HCT116 (cell line): ENCODE data around the gene SKI. TPM values are rescaled to one million over a fixed set of nuclear protein-coding genes. Genes with fewer than 3 reads are reported as not detected.

Experiments
- ATAC-seq: fragments of 200-7000 bp; cut with Tn5 transposase; 2 replicates; pipeline ENCODE4 v1.9.1; 2020; ENCODE audit warnings: mild to moderate bottlenecking, moderate library complexity
- BruUV-seq: library from RNA; stranded (reverse); fragments of 400-500 nt; replicated peaks from 2 replicates; lab custom pipeline; 2021; lab: Mats Ljungman, UMichigan
- CTCF ChIA-PET: fragments of 300-600 bp; sonication (Branson Sonifier 250); formaldehyde crosslinking; loops from one replicate; lab custom pipeline; 2021; ENCODE audit warnings: antibody characterized with exemption; lab: Charles Lee
- POLR2A ChIA-PET: fragments of 300-600, 350-600 bp; sonication (Branson Sonifier 250); formaldehyde crosslinking; loops from one replicate; lab custom pipeline; 2021; ENCODE audit warnings: antibody characterized with exemption; lab: Charles Lee
- RAD21 ChIA-PET, 2 experiments: fragments of 300-600 bp; sonication (Branson Sonifier 250); formaldehyde crosslinking; loops; one replicate each; lab custom pipeline; 2023; ENCODE audit warnings: low total read pairs in 2 of 2; ENCODE audit not compliant: uncharacterized antibody in 2 of 2, unreplicated experiment in 2 of 2, low non-redundant PET in 1 of 2; lab: Charles Lee
- DNase-seq: peaks from one replicate; pipeline ENCODE4 v3.0.0-alpha.2; 2010; ENCODE audit warnings: low read depth, low spot score
- H2AFZ ChIP-seq: fragments of 200-600 bp; shearing (Covaris generic), sonication (generic); 2 replicates; pipeline ENCODE4 v1.6.1; 2017; ENCODE audit warnings: low read depth, mixed run types, mixed read lengths, antibody characterized with exemption, low read length; ENCODE audit not compliant: poor library complexity, severe bottlenecking
- H3K27ac ChIP-seq: 2 replicates; pipeline ENCODE4 v1.5.1; 2012; ENCODE audit warnings: low read depth, low read length
- H3K27me3 ChIP-seq: fragments of 200-600 bp; sonication (generic); 2 replicates; pipeline ENCODE4 v1.6.1; 2016; ENCODE audit warnings: mixed run types, low read length, mixed read lengths; ENCODE audit not compliant: insufficient read depth
- H3K36me3 ChIP-seq, 2 experiments: fragments of 200-500 bp in 1 of 2; fragments of 200-600 bp in 1 of 2; sonication (Bioruptor generic) in 1 of 2; sonication (generic) in 1 of 2; 2 replicates each; pipeline versions ENCODE4 v1.5.1 to v1.6.1; 2014 to 2016; ENCODE audit warnings: low read length in 2 of 2, inconsistent platforms in 1 of 2, mixed read lengths in 1 of 2, mixed run types in 1 of 2; ENCODE audit not compliant: insufficient read depth in 2 of 2, control insufficient read depth in 1 of 2
- H3K4me1 ChIP-seq, 2 experiments: fragments of 200-600 bp in 1 of 2; sonication (generic) in 1 of 2; 2 replicates each; pipeline versions ENCODE4 v1.5.1 to v1.6.1; 2012 to 2017; ENCODE audit warnings: low read length in 2 of 2, inconsistent platforms in 1 of 2, mild to moderate bottlenecking in 1 of 2, mixed read lengths in 1 of 2, mixed run types in 1 of 2, moderate library complexity in 1 of 2; ENCODE audit not compliant: insufficient read depth in 2 of 2, control insufficient read depth in 1 of 2
- H3K4me2 ChIP-seq: fragments of 200-600 bp; sonication (generic); 2 replicates; pipeline ENCODE4 v1.6.1; 2017; ENCODE audit warnings: mixed run types, low read length, mixed read lengths
- H3K4me3 ChIP-seq, 2 experiments: fragments of 200-600 bp in 1 of 2; sonication (generic) in 1 of 2; replicated peaks in 1 of 2; 2 replicates each; pipeline ENCODE4 v1.5.1; 2011 to 2016; ENCODE audit warnings: low read length in 2 of 2, control low read depth in 1 of 2, low read depth in 1 of 2, mild to moderate bottlenecking in 1 of 2, mixed read lengths in 1 of 2, mixed run types in 1 of 2
- H3K79me2 ChIP-seq: fragments of 200-600 bp; sonication (generic); 2 replicates; pipeline ENCODE4 v1.6.1; 2017; ENCODE audit warnings: mild to moderate bottlenecking, mixed run types, low read length, moderate library complexity, mixed read lengths; ENCODE audit not compliant: insufficient read depth
- H3K9ac ChIP-seq: fragments of 200-600 bp; sonication (generic); 2 replicates; pipeline ENCODE4 v1.6.1; 2016; ENCODE audit warnings: low read length, mixed read lengths
- H3K9me2 ChIP-seq: fragments of 200-600 bp; sonication (generic), shearing (Covaris generic); 2 replicates; pipeline ENCODE4 v1.6.1; 2017; ENCODE audit warnings: mixed run types, mild to moderate bottlenecking, moderate library complexity; ENCODE audit not compliant: insufficient read depth
- H3K9me3 ChIP-seq, 2 experiments: fragments of 200-500 bp in 1 of 2; fragments of 200-600 bp in 1 of 2; sonication (Bioruptor generic) in 1 of 2; sonication (generic) in 1 of 2; 2 replicates each; pipeline ENCODE4 v1.6.1; 2014 to 2017; ENCODE audit warnings: low read length in 2 of 2, mixed read lengths in 2 of 2, inconsistent platforms in 1 of 2, low read depth in 1 of 2, mild to moderate bottlenecking in 1 of 2, mixed run types in 1 of 2, moderate library complexity in 1 of 2; ENCODE audit not compliant: control insufficient read depth in 1 of 2, insufficient read depth in 1 of 2
- H4K20me1 ChIP-seq: fragments of 200-600 bp; sonication (generic), shearing (Covaris generic); 2 replicates; pipeline ENCODE4 v1.6.1; 2017; ENCODE audit warnings: mixed run types, mild to moderate bottlenecking, moderate library complexity; ENCODE audit not compliant: insufficient read depth
- CBX3 ChIP-seq: IDR thresholded peaks from 2 replicates; pipeline ENCODE4 v1.6.1; 2012; ENCODE audit warnings: low read depth
- EGR1 ChIP-seq: IDR thresholded peaks from 2 replicates; pipeline ENCODE4 v1.6.1; 2012; ENCODE audit warnings: low read depth
- EZH2 ChIP-seq: fragments of 200-600 bp; sonication (generic); IDR thresholded peaks from 2 replicates; pipeline ENCODE4 v1.6.1; 2017; ENCODE audit warnings: antibody characterized with exemption, mixed run types
- EZH2phosphoT487 ChIP-seq: fragments of 200-600 bp; IDR thresholded peaks from 2 replicates; pipeline ENCODE4 v1.6.1; 2018; ENCODE audit warnings: antibody characterized with exemption, borderline replicate concordance
- FOSL1 ChIP-seq: IDR thresholded peaks from 2 replicates; pipeline ENCODE4 v1.6.1; 2012; ENCODE audit warnings: low read depth
- JUND ChIP-seq: IDR thresholded peaks from 2 replicates; pipeline ENCODE4 v1.6.1; 2012
- POLR2A ChIP-seq: IDR thresholded peaks from 2 replicates; pipeline ENCODE4 v1.7.0; 2011; ENCODE audit warnings: borderline replicate concordance; ENCODE audit not compliant: insufficient read depth, insufficient read length; ENCODE audit errors: extremely low read depth
- POLR2AphosphoS5 ChIP-seq: IDR thresholded peaks from 2 replicates; pipeline ENCODE4 v1.6.1; 2011; ENCODE audit warnings: mild to moderate bottlenecking, low read depth, low read length, moderate library complexity
- SIN3A ChIP-seq: IDR thresholded peaks from 2 replicates; pipeline ENCODE4 v1.6.1; 2012; ENCODE audit warnings: low read depth
- SP1 ChIP-seq: IDR thresholded peaks from 2 replicates; pipeline ENCODE4 v1.6.1; 2012; ENCODE audit warnings: low read depth
- TCF7L2 ChIP-seq: IDR thresholded peaks from 2 replicates; pipeline ENCODE4 v1.7.0; 2011; ENCODE audit warnings: borderline replicate concordance, inconsistent platforms; ENCODE audit not compliant: insufficient read depth, insufficient read length; ENCODE audit errors: extremely low read depth
- YY1 ChIP-seq: IDR thresholded peaks from 2 replicates; pipeline ENCODE4 v1.6.1; 2011; ENCODE audit warnings: low read length, low read depth, moderate library complexity, mild to moderate bottlenecking; ENCODE audit not compliant: insufficient replicate concordance; ENCODE audit errors: extremely low read depth
- ZBTB33 ChIP-seq: IDR thresholded peaks from 2 replicates; pipeline ENCODE4 v1.6.1; 2011; ENCODE audit warnings: mild to moderate bottlenecking, low read length, moderate library complexity; ENCODE audit not compliant: insufficient replicate concordance; ENCODE audit errors: extremely low read depth
- intact Hi-C: fragments of 100-400 bp; cut with micrococcal nuclease; formaldehyde crosslinking; loops from 2 replicates; pipeline ENCODE4 v1.10.0; 2022
- total RNA-seq: library from RNA; stranded (reverse); gene quantifications from one replicate; pipeline ENCODE4 v1.2.1, GENCODE V29; 2021; ENCODE audit not compliant: unreplicated experiment
- TF ChIP-seq, protein P1 (sequence below): IDR thresholded peaks from 2 replicates; pipeline ENCODE4 v1.6.1; 2012; ENCODE audit warnings: low read depth

SKI gene
- total RNA-seq, 1 experiment from 2014 or later, result 56.2 TPM

DNA sequence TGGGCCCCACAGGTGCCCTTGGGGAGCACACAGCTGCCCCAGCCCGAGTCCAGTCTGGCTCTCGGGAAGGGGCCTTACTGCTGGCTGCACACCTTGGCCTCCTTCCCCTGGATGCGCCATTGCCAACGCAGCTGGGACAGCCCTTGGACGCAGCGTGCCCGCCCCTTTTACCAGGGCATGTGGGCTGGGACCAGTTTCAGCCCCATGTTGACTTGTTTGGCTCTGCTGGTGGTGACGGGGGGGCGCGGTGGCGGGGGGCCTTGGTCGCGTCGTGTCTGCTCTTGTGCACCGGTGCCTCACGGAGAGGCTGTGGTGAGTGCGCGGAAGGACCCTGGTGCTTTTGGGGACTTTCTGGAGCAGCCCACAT, 19.6 kb downstream of the SKI start:
- no peak overlapping the region for H2AFZ ChIP-seq
- ChIA-PET CTCF (no interaction called here), POLR2A (no interaction called here), RAD21 (no interaction called here)
- H3K9me3 ChIP-seq, result no peaks in the 10 kb centered on the region
- peaks cover 0 to 6% of the 10 kb centered on the region in 2 experiments; a peak in 1 of 4 replicates for H3K4me1 ChIP-seq
- ATAC-seq, result no peak
- H3K4me2 ChIP-seq, result no peak overlapping the region
- no peaks in the 10 kb centered on the region for H3K9me2 ChIP-seq
- peaks cover 0 to 2% of the 10 kb centered on the region in 2 experiments; a peak in 2 of 4 replicates for H3K36me3 ChIP-seq
- peaks cover 98% of the 10 kb centered on the region for H3K79me2 ChIP-seq
- H3K27me3 ChIP-seq, result no peaks in the 10 kb centered on the region
- no TSS peak for BruUV-seq
- H3K9ac ChIP-seq, result no peak overlapping the region
- H3K27ac ChIP-seq, result no peak overlapping the region
- TF ChIP-seq SP1, result no peak
- TF ChIP-seq, protein P1, sequence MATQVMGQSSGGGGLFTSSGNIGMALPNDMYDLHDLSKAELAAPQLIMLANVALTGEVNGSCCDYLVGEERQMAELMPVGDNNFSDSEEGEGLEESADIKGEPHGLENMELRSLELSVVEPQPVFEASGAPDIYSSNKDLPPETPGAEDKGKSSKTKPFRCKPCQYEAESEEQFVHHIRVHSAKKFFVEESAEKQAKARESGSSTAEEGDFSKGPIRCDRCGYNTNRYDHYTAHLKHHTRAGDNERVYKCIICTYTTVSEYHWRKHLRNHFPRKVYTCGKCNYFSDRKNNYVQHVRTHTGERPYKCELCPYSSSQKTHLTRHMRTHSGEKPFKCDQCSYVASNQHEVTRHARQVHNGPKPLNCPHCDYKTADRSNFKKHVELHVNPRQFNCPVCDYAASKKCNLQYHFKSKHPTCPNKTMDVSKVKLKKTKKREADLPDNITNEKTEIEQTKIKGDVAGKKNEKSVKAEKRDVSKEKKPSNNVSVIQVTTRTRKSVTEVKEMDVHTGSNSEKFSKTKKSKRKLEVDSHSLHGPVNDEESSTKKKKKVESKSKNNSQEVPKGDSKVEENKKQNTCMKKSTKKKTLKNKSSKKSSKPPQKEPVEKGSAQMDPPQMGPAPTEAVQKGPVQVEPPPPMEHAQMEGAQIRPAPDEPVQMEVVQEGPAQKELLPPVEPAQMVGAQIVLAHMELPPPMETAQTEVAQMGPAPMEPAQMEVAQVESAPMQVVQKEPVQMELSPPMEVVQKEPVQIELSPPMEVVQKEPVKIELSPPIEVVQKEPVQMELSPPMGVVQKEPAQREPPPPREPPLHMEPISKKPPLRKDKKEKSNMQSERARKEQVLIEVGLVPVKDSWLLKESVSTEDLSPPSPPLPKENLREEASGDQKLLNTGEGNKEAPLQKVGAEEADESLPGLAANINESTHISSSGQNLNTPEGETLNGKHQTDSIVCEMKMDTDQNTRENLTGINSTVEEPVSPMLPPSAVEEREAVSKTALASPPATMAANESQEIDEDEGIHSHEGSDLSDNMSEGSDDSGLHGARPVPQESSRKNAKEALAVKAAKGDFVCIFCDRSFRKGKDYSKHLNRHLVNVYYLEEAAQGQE, result no peak
- TF ChIP-seq SIN3A, result no peak
- no peak for TF ChIP-seq ZBTB33
- TF ChIP-seq YY1, result no peak
- no peak for TF ChIP-seq TCF7L2
- no peak for TF ChIP-seq FOSL1
- no peak for TF ChIP-seq EZH2phosphoT487
- TF ChIP-seq CBX3, result no peak
- TF ChIP-seq EGR1, result no peak
- TF ChIP-seq JUND, result no peak
- TF ChIP-seq POLR2A, result no peak
- TF ChIP-seq POLR2AphosphoS5, result no peak
- no peak for TF ChIP-seq EZH2
- H3K4me3 ChIP-seq, result no peak overlapping the region
- intact Hi-C loops, result no loop called here
- peaks cover 7% of the 10 kb centered on the region; the same call in 1 of the 2 replicates for H4K20me1 ChIP-seq
- DNase-seq, result no peak
